Measurements from ENCODE around the gene SLC24A5. TPM values are rescaled to one million over a fixed set of nuclear protein-coding genes. Genes with fewer than 3 reads are reported as not detected.

The SLC24A5 gene
- polyA plus RNA-seq, 2 of the 4 experiments (the other 2 are of a cell fraction) = 0.05 TPM; not detected in 1

DNA sequence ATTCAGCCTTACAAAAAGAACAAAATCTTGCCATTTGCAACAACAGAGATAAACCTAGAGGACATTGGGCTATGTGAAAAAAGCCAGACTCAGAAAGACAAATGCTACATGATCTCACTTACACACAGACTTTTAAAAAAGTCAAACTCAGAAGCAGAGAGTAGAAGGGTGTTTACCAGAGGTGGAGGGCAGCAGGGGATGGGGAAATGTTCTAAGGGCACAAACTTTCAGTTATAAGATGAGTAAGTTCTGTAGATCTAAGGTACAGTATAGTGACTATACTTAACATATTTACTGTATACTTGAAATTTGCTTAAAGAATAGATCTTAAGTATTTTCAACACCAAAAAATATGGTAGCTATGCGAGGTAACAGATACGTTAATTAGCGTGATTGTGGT lies 54.3 kb downstream of the SLC24A5 start:
- 89% methylated on average over 3 of the region's 3 CpGs for WGBS (ENCODE audit: missing lambda C conversion rate)
- TF ChIP-seq NFE2L2 (conservative IDR thresholded peaks at IDR 0.05; ENCODE audit: low read length) (no peak), EP300 (IDR thresholded peaks at IDR 0.05) (no peak), MAZ (IDR thresholded peaks at IDR 0.05; ENCODE audit: borderline replicate concordance, low read depth, low read length) (no peak), HOXA7 (CRISPR knock-in tag; IDR thresholded peaks at IDR 0.05) (no peak), BHLHE40 (IDR thresholded peaks at IDR 0.05; ENCODE audit: low read depth, low read length) (no peak), ZSCAN20 (CRISPR knock-in tag; IDR thresholded peaks at IDR 0.05) (no peak), ESRRA (IDR thresholded peaks at IDR 0.05; ENCODE audit: borderline replicate concordance, low read length) (no peak)
- Histone ChIP-seq H3K9me3 (no peaks in the 10 kb centered on the region), H3K27ac (no peak overlapping the region), H3K4me2 (no peak overlapping the region), H3K4me3 (no peak overlapping the region), H3K4me1 (peaks cover 11% of the 10 kb centered on the region; the same call in 2 of the 3 replicates)
- DNase-seq (ENCODE audit: low read depth in 1 of 2, low spot score in 1 of 2) (no peak), FAIRE-seq (no peak), ATAC-seq (no peak)
- CTCF ChIA-PET = no interaction called here
- POLR2A ChIA-PET = no interaction called here

DNA sequence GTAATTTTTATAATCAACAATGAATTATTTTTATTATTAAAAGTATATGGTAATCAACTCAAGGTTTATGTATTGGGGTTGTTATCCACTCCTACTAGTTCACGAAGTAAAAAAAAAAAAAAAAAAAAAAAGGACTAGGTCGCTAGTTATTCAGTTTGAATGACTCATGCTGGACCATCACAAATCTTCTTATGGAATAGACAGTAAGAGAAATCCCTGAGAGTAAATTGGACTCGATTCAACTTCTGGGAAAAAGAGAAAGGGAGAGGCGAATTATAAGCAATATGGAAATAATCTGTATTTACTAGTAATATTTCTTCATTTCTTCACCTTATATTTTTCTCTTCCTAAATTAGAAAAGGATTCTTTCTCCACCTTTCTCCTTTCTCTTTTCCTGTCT lies 55.3 kb downstream of the SLC24A5 start:
- FAIRE-seq = no peak
- H3K9me3 ChIP-seq = no peaks in the 10 kb centered on the region
- no peak for TF ChIP-seq TP53 (CRISPR knock-in tag; IDR thresholded peaks at IDR 0.05)
- TF ChIP-seq, protein P1, sequence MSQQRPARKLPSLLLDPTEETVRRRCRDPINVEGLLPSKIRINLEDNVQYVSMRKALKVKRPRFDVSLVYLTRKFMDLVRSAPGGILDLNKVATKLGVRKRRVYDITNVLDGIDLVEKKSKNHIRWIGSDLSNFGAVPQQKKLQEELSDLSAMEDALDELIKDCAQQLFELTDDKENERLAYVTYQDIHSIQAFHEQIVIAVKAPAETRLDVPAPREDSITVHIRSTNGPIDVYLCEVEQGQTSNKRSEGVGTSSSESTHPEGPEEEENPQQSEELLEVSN (IDR thresholded peaks at IDR 0.05; ENCODE audit: borderline replicate concordance, low read depth) = no peak
- H3K27ac ChIP-seq = no peak overlapping the region
- 46% methylated on average over 4 of the region's 4 CpGs for WGBS (ENCODE audit: missing lambda C conversion rate)
- ATAC-seq = no peak
- ChIA-PET CTCF (no interaction called here), POLR2A (no interaction called here)
- DNase-seq (ENCODE audit: low read depth in 1 of 2, low spot score in 1 of 2) = no peak
- H3K4me2 ChIP-seq = peak overlapping the region; percentile 70
- H3K4me3 ChIP-seq = no peak overlapping the region
- peaks cover 11% of the 10 kb centered on the region; the same call in 2 of the 3 replicates for H3K4me1 ChIP-seq

- Histone ChIP-seq H3K9me3 (no peaks in the 10 kb centered on the region), H3K4me1 (peaks cover 11% of the 10 kb centered on the region; the same call in 2 of the 3 replicates), H3K4me3 (peak overlapping the region; percentile 84), H3K27ac (peak overlapping the region; percentile 94 to 100; a peak in 3 of 6 replicates), H3K4me2 (peak overlapping the region; percentile 70)
- ChIA-PET POLR2A (no interaction called here), CTCF (no interaction called here)
- ATAC-seq (no peak), DNase-seq (ENCODE audit: low read depth in 1 of 2, low spot score in 1 of 2) (no peak), FAIRE-seq (no peak)
- no peak for TF ChIP-seq ESRRA (IDR thresholded peaks at IDR 0.05; ENCODE audit: borderline replicate concordance, low read length)
- TF ChIP-seq ZSCAN20 (CRISPR knock-in tag; IDR thresholded peaks at IDR 0.05) = no peak
- WGBS (ENCODE audit: missing lambda C conversion rate) = 63% methylated on average over 2 of the region's 2 CpGs
Measured at GRCh38 chr15:48176957-48177356, 56.2 kb downstream of the SLC24A5 start.

- ATAC-seq = peak; percentile 85 to 86
- Histone ChIP-seq H3K4me3 (peak overlapping the region; percentile 84), H3K9me3 (no peaks in the 10 kb centered on the region), H3K27ac (peak overlapping the region; percentile 94 to 100), H3K4me1 (peaks cover 11% of the 10 kb centered on the region; the same call in 2 of the 3 replicates), H3K4me2 (peak overlapping the region; percentile 70)
- ChIA-PET CTCF (interaction anchor here (1.1 kb wide), 1 partner anchor 108 kb away, joined by 3 read pairs; no protein-coding TSS in a partner anchor), POLR2A (no interaction called here)
- peak; percentile 8 to 48 for DNase-seq (ENCODE audit: low read depth in 1 of 2, low spot score in 1 of 2)
- TF ChIP-seq HOXA7 (CRISPR knock-in tag; IDR thresholded peaks at IDR 0.05) (no peak), EHF (CRISPR knock-in tag; IDR thresholded peaks at IDR 0.05) (no peak), RFX5 (IDR thresholded peaks at IDR 0.05) (no peak)
- TF ChIP-seq, protein P2, sequence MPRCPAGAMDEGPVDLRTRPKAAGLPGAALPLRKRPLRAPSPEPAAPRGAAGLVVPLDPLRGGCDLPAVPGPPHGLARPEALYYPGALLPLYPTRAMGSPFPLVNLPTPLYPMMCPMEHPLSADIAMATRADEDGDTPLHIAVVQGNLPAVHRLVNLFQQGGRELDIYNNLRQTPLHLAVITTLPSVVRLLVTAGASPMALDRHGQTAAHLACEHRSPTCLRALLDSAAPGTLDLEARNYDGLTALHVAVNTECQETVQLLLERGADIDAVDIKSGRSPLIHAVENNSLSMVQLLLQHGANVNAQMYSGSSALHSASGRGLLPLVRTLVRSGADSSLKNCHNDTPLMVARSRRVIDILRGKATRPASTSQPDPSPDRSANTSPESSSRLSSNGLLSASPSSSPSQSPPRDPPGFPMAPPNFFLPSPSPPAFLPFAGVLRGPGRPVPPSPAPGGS (IDR thresholded peaks at IDR 0.05) = no peak
- WGBS (ENCODE audit: missing lambda C conversion rate) = 0% methylated on average over 10 of the region's 10 CpGs
- FAIRE-seq = no peak
Measured at GRCh38 chr15:48177383-48177765, 56.6 kb downstream of the SLC24A5 start.

GRCh38 chr15:48177766-48178647 lies 57.2 kb downstream of the SLC24A5 start, which contains the start of gene MYEF2:
Gene MYEF2, minus strand, starts transcription at chr15:48178295. Its CDS starts 58 bp downstream, at chr15:48178237.
- peak within 1 kb of the TSS; percentile 70 for H3K4me2 ChIP-seq
- TF ChIP-seq, protein P1 (IDR thresholded peaks at IDR 0.05; ENCODE audit: borderline replicate concordance, low read depth) = peak; percentile 67
- TF ChIP-seq, protein P2 (IDR thresholded peaks at IDR 0.05) = peak; percentile 48; the same call in 1 of the 3 replicates
- TF ChIP-seq JUN (IDR thresholded peaks at IDR 0.05) (peak in 1 of 2 experiments; percentile 79; a peak in 3 of 5 replicates), POLR2AphosphoS2 (conservative IDR thresholded peaks at IDR 0.05; ENCODE audit: low read length) (no peak), PHF8 (IDR thresholded peaks at IDR 0.05; ENCODE audit: borderline replicate concordance, low read depth) (peak; percentile 71), MAX (IDR thresholded peaks at IDR 0.05) (peak; percentile 67), JUNB (IDR thresholded peaks at IDR 0.05) (no peak)

More at GRCh38 chr15:48177766-48178647, 57.2 kb downstream of the SLC24A5 start, which contains the start of gene MYEF2:
- Histone ChIP-seq H3K4me1 (peaks cover 11% of the 10 kb centered on the region; the same call in 2 of the 3 replicates), H3K9me3 (no peaks in the 10 kb centered on the region), H3K27ac (peak within 1 kb of the TSS; percentile 94 to 100), H3K4me3 (peak within 1 kb of the TSS; percentile 84)
- peak; percentile 44 to 81 for DNase-seq (ENCODE audit: low read depth in 1 of 2, low spot score in 1 of 2)
- ChIA-PET POLR2A (no interaction called here), CTCF (interaction anchor here (1.1 kb wide), 1 partner anchor 107 kb away, joined by 3 read pairs; no protein-coding TSS in a partner anchor)
- ATAC-seq = peak; percentile 96 to 98
- no peak for FAIRE-seq
- WGBS (ENCODE audit: missing lambda C conversion rate) = 21% methylated on average over 8 of the region's 71 CpGs
